Panc1 (cell line): Measurements from ENCODE around the gene NXPE2.

ENCODE experiments used
- SIN3A ChIP-seq: IDR thresholded peaks from 2 replicates; pipeline ENCODE4 v1.6.1; 2012; ENCODE audit warnings: low read depth, mild to moderate bottlenecking, low read length, moderate library complexity, borderline replicate concordance; ENCODE audit not compliant: insufficient read depth
- TF ChIP-seq, protein P1 (sequence below), 2 experiments: IDR thresholded peaks; 2 replicates each; pipeline ENCODE4 v1.6.1; 2011 to 2012; ENCODE audit warnings: low read depth in 2 of 2, control low read depth in 1 of 2, low read length in 1 of 2, mild to moderate bottlenecking in 1 of 2, moderate library complexity in 1 of 2; ENCODE audit not compliant: insufficient read depth in 1 of 2

GRCh38 chr11:114666760-114667159 lies 11.6 kb upstream of the NXPE2 start:
- TF ChIP-seq, protein P1, sequence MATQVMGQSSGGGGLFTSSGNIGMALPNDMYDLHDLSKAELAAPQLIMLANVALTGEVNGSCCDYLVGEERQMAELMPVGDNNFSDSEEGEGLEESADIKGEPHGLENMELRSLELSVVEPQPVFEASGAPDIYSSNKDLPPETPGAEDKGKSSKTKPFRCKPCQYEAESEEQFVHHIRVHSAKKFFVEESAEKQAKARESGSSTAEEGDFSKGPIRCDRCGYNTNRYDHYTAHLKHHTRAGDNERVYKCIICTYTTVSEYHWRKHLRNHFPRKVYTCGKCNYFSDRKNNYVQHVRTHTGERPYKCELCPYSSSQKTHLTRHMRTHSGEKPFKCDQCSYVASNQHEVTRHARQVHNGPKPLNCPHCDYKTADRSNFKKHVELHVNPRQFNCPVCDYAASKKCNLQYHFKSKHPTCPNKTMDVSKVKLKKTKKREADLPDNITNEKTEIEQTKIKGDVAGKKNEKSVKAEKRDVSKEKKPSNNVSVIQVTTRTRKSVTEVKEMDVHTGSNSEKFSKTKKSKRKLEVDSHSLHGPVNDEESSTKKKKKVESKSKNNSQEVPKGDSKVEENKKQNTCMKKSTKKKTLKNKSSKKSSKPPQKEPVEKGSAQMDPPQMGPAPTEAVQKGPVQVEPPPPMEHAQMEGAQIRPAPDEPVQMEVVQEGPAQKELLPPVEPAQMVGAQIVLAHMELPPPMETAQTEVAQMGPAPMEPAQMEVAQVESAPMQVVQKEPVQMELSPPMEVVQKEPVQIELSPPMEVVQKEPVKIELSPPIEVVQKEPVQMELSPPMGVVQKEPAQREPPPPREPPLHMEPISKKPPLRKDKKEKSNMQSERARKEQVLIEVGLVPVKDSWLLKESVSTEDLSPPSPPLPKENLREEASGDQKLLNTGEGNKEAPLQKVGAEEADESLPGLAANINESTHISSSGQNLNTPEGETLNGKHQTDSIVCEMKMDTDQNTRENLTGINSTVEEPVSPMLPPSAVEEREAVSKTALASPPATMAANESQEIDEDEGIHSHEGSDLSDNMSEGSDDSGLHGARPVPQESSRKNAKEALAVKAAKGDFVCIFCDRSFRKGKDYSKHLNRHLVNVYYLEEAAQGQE (IDR thresholded peaks at IDR 0.05; ENCODE audit: insufficient read depth in 1 of 2, low read depth in 2 of 2, low read length in 1 of 2), result no peak
- TF ChIP-seq SIN3A, result no peak
